Activated naive CD8-positive, alpha-beta T cell (primary cell): ENCODE results near the gene AIF1L.
"Not testable (repeated sequence)": the region's sequence is repeated elsewhere in the genome, so short reads cannot be mapped to it uniquely, and the experiment has no call there.

Experiments used
- H3K27ac Mint-ChIP-seq: one replicate; pipeline ENCODE4 v1.8.0; 2021; ENCODE audit warnings: mixed read lengths
- H3K27me3 Mint-ChIP-seq: one replicate; pipeline ENCODE4 v1.8.0; 2021; ENCODE audit warnings: mixed read lengths
- H3K36me3 Mint-ChIP-seq: one replicate; pipeline ENCODE4 v1.8.0; 2021; ENCODE audit warnings: mixed read lengths
- H3K4me1 Mint-ChIP-seq: one replicate; pipeline ENCODE4 v1.8.0; 2021; ENCODE audit warnings: low read depth, mixed read lengths
- H3K4me3 Mint-ChIP-seq: one replicate; pipeline ENCODE4 v1.8.0; 2021; ENCODE audit warnings: mild to moderate bottlenecking, mixed read lengths
- H3K9me3 Mint-ChIP-seq: one replicate; pipeline ENCODE4 v1.8.0; 2021; ENCODE audit warnings: low read depth, mixed read lengths

The AIF1L gene

GRCh38 chr9:131090025-131090787, 6.1 kb upstream of the AIF1L start:
- peaks cover 8% of the 10 kb centered on the region for H3K27me3 Mint-ChIP-seq
- H3K4me3 Mint-ChIP-seq = no peak overlapping the region
- H3K27ac Mint-ChIP-seq = no peak overlapping the region
- no peaks in the 10 kb centered on the region for H3K4me1 Mint-ChIP-seq
- no peaks in the 10 kb centered on the region for H3K9me3 Mint-ChIP-seq
- H3K36me3 Mint-ChIP-seq = no peaks in the 10 kb centered on the region

GRCh38 chr9:131091352-131091992, 4.9 kb upstream of the AIF1L start:
- no peaks in the 10 kb centered on the region for H3K9me3 Mint-ChIP-seq
- no peak overlapping the region for H3K4me3 Mint-ChIP-seq
- H3K27me3 Mint-ChIP-seq = peaks cover 14% of the 10 kb centered on the region
- no peaks in the 10 kb centered on the region for H3K36me3 Mint-ChIP-seq
- no peak overlapping the region for H3K27ac Mint-ChIP-seq
- H3K4me1 Mint-ChIP-seq = peaks cover 4% of the 10 kb centered on the region

DNA sequence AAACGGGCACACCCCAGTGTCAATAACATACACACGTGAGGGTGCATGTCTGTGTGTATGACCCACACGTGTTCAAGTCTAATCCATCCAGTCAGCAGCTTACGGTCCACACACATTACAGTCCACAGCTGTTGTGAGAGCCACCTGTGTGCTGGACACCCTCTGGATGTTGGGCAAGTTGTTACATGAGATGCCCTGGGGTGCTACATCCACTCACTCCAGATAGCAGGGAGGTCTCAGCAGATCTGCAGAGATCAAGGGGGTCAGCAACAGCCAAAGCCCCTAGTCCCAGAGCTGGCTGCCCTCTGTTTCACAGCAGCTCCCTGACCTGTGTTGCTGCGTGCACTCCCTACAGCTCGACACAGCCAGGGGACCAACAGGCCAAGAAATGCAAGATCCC, 4.3 kb upstream of the AIF1L start:
- Mint-ChIP-seq H3K9me3 (no peaks in the 10 kb centered on the region), H3K4me1 (peaks cover 4% of the 10 kb centered on the region), H3K27me3 (peaks cover 14% of the 10 kb centered on the region), H3K4me3 (no peak overlapping the region), H3K27ac (no peak overlapping the region), H3K36me3 (no peaks in the 10 kb centered on the region)

- H3K4me3 Mint-ChIP-seq = no peak overlapping the region
- H3K4me1 Mint-ChIP-seq = peaks cover 8% of the 10 kb centered on the region
- no peak overlapping the region for H3K27ac Mint-ChIP-seq
- H3K9me3 Mint-ChIP-seq = no peaks in the 10 kb centered on the region
- H3K36me3 Mint-ChIP-seq = no peaks in the 10 kb centered on the region
- peaks cover 18% of the 10 kb centered on the region for H3K27me3 Mint-ChIP-seq
Measured at GRCh38 chr9:131092548-131093440, 3.5 kb upstream of the AIF1L start.

GRCh38 chr9:131094015-131094414, 2.3 kb upstream of the AIF1L start:
- Mint-ChIP-seq H3K4me3 (no peak overlapping the region), H3K36me3 (no peaks in the 10 kb centered on the region), H3K27ac (no peak overlapping the region), H3K9me3 (no peaks in the 10 kb centered on the region), H3K27me3 (peaks cover 18% of the 10 kb centered on the region), H3K4me1 (peaks cover 8% of the 10 kb centered on the region)

GRCh38 chr9:131094622-131095021, 1.7 kb upstream of the AIF1L start:
- Mint-ChIP-seq H3K36me3 (no peaks in the 10 kb centered on the region), H3K9me3 (no peaks in the 10 kb centered on the region), H3K27ac (no peak overlapping the region), H3K4me3 (peak overlapping the region; percentile 60), H3K4me1 (peaks cover 8% of the 10 kb centered on the region), H3K27me3 (peaks cover 18% of the 10 kb centered on the region)

DNA sequence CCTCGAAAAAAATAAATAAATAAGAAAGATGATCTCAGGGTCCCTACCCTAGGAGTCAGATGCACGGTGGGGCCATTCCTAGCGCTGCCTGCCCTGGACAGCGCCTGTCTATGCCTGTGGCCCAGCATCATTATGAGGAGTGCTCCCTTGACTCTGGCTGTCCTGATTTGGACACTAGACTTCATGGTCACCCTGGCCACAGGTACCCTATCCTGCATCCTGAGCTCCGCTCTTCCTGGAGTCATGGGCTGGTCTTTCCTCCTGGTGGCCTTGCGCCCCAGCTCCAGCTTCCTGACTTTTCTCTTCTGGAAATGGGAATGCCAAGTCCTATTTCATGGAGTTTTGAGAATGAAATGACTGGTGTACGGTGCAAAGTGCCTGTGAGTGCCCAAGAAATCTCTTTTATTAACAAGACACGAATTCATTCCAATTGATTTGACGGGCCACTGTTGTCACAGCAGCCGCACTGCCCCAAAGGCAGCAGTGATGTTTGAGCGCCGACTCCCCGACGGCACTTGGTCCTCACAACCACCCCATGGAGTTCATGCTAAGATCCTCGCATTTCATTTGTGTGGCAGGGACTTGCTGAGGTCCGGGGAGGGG, 564 bp upstream of the AIF1L start:
- Mint-ChIP-seq H3K27ac (no peak overlapping the region), H3K4me3 (peak overlapping the region; percentile 74), H3K4me1 (peaks cover 8% of the 10 kb centered on the region), H3K9me3 (no peaks in the 10 kb centered on the region), H3K36me3 (no peaks in the 10 kb centered on the region), H3K27me3 (peaks cover 18% of the 10 kb centered on the region)

DNA sequence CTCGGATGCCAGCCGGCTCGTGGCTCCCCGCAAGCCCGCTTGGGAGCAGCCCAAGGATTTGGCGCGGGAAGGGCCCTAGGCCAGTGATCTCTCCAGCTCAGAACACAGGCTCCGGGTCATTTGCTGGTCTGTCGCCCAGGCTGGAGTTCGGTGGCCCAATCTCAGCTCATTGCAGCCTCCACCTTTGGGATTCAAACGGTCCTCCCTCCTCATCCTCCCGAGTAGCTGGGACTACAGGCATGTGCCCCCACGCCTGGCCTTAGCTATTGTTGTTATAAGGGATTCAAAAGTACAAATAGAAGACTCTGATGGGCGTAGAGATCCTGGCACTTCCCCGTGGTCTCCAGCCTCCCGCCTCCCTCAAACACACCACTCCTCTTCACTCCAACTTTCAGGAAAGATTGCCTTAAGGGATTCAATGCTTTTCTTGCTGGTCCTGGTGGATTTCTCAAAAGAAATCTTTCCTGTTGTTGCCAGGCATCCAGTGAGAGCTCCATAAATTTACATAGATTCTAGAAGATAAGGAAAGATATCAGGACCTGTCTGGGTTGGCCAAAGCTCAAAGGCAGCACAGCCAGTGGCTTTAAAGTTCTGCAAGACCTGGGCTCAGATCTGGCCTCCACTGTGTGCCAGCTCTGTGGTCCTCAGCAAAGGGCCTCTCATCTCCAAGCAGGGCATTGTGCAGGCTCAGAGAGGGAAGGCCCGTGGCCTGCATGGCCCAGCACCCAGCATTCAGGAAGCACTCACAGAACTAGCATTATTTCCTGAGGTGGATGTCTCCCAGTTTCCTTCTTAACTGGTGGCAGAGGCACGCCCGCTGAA, 1.0 kb downstream of the AIF1L start:
- Mint-ChIP-seq H3K4me1 (peaks cover 8% of the 10 kb centered on the region), H3K27me3 (peaks cover 18% of the 10 kb centered on the region), H3K4me3 (peak overlapping the region; percentile 79), H3K9me3 (no peaks in the 10 kb centered on the region), H3K27ac (no peak overlapping the region), H3K36me3 (no peaks in the 10 kb centered on the region)

GRCh38 chr9:131097948-131098278, 1.6 kb downstream of the AIF1L start:
- no peaks in the 10 kb centered on the region for H3K36me3 Mint-ChIP-seq
- H3K9me3 Mint-ChIP-seq = no peaks in the 10 kb centered on the region
- peaks cover 18% of the 10 kb centered on the region for H3K27me3 Mint-ChIP-seq
- peaks cover 8% of the 10 kb centered on the region for H3K4me1 Mint-ChIP-seq
- H3K27ac Mint-ChIP-seq = no peak overlapping the region
- peak overlapping the region; percentile 17 for H3K4me3 Mint-ChIP-seq

GRCh38 chr9:131098391-131099101, 2.2 kb downstream of the AIF1L start:
- H3K4me3 Mint-ChIP-seq = peak overlapping the region; percentile 17
- H3K36me3 Mint-ChIP-seq = no peaks in the 10 kb centered on the region
- H3K9me3 Mint-ChIP-seq = no peaks in the 10 kb centered on the region
- peaks cover 8% of the 10 kb centered on the region for H3K4me1 Mint-ChIP-seq
- H3K27me3 Mint-ChIP-seq = peaks cover 18% of the 10 kb centered on the region
- no peak overlapping the region for H3K27ac Mint-ChIP-seq

DNA sequence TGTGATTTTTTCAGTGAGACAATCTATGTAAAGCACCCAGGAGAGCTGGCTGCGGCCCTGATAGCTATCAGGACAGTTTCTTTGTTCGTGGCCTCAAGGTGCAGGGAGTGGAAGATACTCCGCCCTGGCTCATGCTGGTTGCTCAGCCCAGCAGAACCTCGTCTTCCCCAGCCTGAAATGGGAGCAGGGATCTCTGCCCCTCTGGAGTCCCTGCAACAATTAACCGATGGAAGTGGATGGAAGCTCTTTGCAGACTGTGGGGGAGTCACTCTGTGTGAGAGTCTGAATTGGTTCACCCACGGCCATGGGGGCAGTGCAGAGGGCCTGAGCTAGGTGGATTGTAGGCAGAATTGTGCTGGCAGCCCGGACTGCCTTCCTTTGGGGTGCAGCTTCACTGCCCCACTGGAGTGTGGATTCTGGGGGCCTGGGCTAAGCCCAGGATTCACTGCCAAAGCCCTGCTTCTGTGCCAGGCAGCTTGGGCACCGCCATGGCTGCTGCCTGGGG, 2.8 kb downstream of the AIF1L start:
- Mint-ChIP-seq H3K27me3 (peaks cover 17% of the 10 kb centered on the region), H3K9me3 (no peaks in the 10 kb centered on the region), H3K4me1 (peaks cover 8% of the 10 kb centered on the region), H3K4me3 (no peak overlapping the region), H3K36me3 (no peaks in the 10 kb centered on the region), H3K27ac (no peak overlapping the region)

DNA sequence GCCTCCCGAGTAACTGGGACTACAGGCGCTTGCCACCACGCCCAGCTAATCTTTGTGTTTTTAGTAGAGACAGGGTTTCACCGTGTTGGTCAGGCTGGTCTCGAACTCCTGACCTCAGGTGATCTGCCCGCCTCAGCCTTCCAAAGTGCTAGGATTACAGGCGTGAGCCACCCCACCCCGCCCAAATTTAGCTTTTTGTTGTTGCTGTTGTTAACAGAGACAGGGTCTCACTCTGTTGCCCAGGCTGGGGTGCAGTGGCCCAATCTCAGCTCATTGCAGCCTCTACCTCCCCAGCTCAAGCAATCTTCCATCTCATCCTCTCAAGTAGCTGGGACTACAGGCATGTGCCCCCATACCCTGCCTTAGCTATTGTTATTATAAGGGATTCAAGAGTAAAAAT, 3.5 kb downstream of the AIF1L start:
- H3K27ac Mint-ChIP-seq, H3K4me1 Mint-ChIP-seq: not testable (repeated sequence)

GRCh38 chr9:131100445-131100844, 4.1 kb downstream of the AIF1L start:
- peaks cover 8% of the 10 kb centered on the region for H3K4me1 Mint-ChIP-seq
- H3K9me3 Mint-ChIP-seq = no peaks in the 10 kb centered on the region
- no peak overlapping the region for H3K27ac Mint-ChIP-seq
- H3K27me3 Mint-ChIP-seq = peaks cover 9% of the 10 kb centered on the region
- no peak overlapping the region for H3K4me3 Mint-ChIP-seq
- no peaks in the 10 kb centered on the region for H3K36me3 Mint-ChIP-seq

More for the DNA sequence above, 3.5 kb downstream of the AIF1L start:
- H3K27me3 Mint-ChIP-seq = peaks cover 11% of the 10 kb centered on the region
- not testable (repeated sequence) for H3K9me3 Mint-ChIP-seq, H3K4me3 Mint-ChIP-seq, H3K36me3 Mint-ChIP-seq
